IMR-90 (cell line): ENCODE measurements around the gene TTLL11. TPM values are rescaled to one million over a fixed set of nuclear protein-coding genes. Genes with fewer than 3 reads are reported as not detected.

Experiments
- ATAC-seq: fragments of 200-7000 bp; cut with Tn5 transposase; 2 replicates; pipeline ENCODE4 v1.9.1; 2020; ENCODE audit warnings: low read depth, mild to moderate bottlenecking, moderate library complexity
- BruUV-seq: library from RNA; stranded (reverse); fragments of 400-500 nt; replicated peaks from 2 replicates; lab custom pipeline; 2021; lab: Mats Ljungman, UMichigan
- CTCF ChIA-PET: fragments of 300-600 bp; formaldehyde crosslinking; extraction: SDS; loops from one replicate; lab custom pipeline; 2021; ENCODE audit warnings: antibody characterized with exemption; lab: Yijun Ruan, JAX
- POLR2A ChIA-PET: fragments of 300-600 bp; sonication (Branson Sonifier 250); formaldehyde crosslinking; loops from one replicate; lab custom pipeline; 2022; ENCODE audit warnings: antibody characterized with exemption; ENCODE audit not compliant: unreplicated experiment; lab: Charles Lee
- DNase-seq: peaks from one replicate; pipeline ENCODE4 v3.0.0; 2013
- H2AFZ ChIP-seq: replicated peaks from 2 replicates; pipeline ENCODE3; 2013; ENCODE audit warnings: low read length, mild to moderate bottlenecking; ENCODE audit not compliant: poor library complexity
- H2AK5ac ChIP-seq: 2 replicates; pipeline ENCODE4 v1.6.1; 2013; ENCODE audit warnings: low read depth, low read length, inconsistent platforms
- H2AK9ac ChIP-seq: replicated peaks from 2 replicates; pipeline ENCODE3; 2013; ENCODE audit warnings: mild to moderate bottlenecking, low read depth, low read length, moderate library complexity; ENCODE audit not compliant: poor library complexity
- H2BK120ac ChIP-seq: 2 replicates; pipeline ENCODE4 v1.6.1; 2013; ENCODE audit warnings: low read depth, low read length, inconsistent platforms
- H2BK15ac ChIP-seq: 3 replicates; pipeline ENCODE4 v1.6.1; 2013; ENCODE audit warnings: low read depth, low read length, inconsistent platforms
- H2BK20ac ChIP-seq: 2 replicates; pipeline ENCODE4 v1.6.1; 2013; ENCODE audit warnings: low read depth, mild to moderate bottlenecking, inconsistent platforms, low read length, moderate library complexity
- H2BK5ac ChIP-seq: 2 replicates; pipeline ENCODE4 v1.6.1; 2013; ENCODE audit warnings: mild to moderate bottlenecking, low read depth, low read length, inconsistent platforms; ENCODE audit not compliant: poor library complexity, severe bottlenecking
- H3K14ac ChIP-seq: replicated peaks from 2 replicates; pipeline ENCODE4 v1.6.1; 2013; ENCODE audit warnings: low read depth, low read length, inconsistent platforms
- H3K18ac ChIP-seq: 2 replicates; pipeline ENCODE4 v1.6.1; 2013; ENCODE audit warnings: low read depth, low read length, control low read depth
- H3K23ac ChIP-seq: 2 replicates; pipeline ENCODE4 v1.6.1; 2013; ENCODE audit warnings: low read depth, low read length, inconsistent platforms
- H3K27ac ChIP-seq: 2 replicates; pipeline ENCODE4 v1.5.1; 2013; ENCODE audit warnings: mild to moderate bottlenecking, control low read depth, low read length; ENCODE audit not compliant: insufficient read depth
- H3K27me3 ChIP-seq: 2 replicates; pipeline ENCODE4 v1.6.1; 2013; ENCODE audit warnings: low read length; ENCODE audit not compliant: control insufficient read depth, insufficient read depth
- H3K36me3 ChIP-seq: 2 replicates; pipeline ENCODE4 v1.6.1; 2013; ENCODE audit warnings: low read length, mixed read lengths; ENCODE audit not compliant: control insufficient read depth, insufficient read depth
- H3K4ac ChIP-seq: 2 replicates; pipeline ENCODE4 v1.6.1; 2013; ENCODE audit warnings: low read depth, low read length, inconsistent platforms
- H3K4me1 ChIP-seq: 2 replicates; pipeline ENCODE4 v1.6.1; 2013; ENCODE audit warnings: low read length, mixed read lengths; ENCODE audit not compliant: control insufficient read depth, insufficient read depth
- H3K4me2 ChIP-seq: 2 replicates; pipeline ENCODE4 v1.6.1; 2013; ENCODE audit warnings: low read depth, mild to moderate bottlenecking, control low read depth, low read length, moderate library complexity
- H3K4me3 ChIP-seq: 2 replicates; pipeline ENCODE4 v1.5.1; 2013; ENCODE audit warnings: low read depth, mild to moderate bottlenecking, control low read depth, low read length, moderate library complexity; ENCODE audit not compliant: insufficient read depth
- H3K56ac ChIP-seq: 2 replicates; pipeline ENCODE4 v1.6.1; 2013; ENCODE audit warnings: low read length, inconsistent platforms; ENCODE audit not compliant: insufficient read depth; ENCODE audit errors: extremely low read depth
- H3K79me1 ChIP-seq, 2 experiments: 2 replicates each; pipeline ENCODE4 v1.6.1; 2013; ENCODE audit warnings: low read length in 2 of 2, inconsistent platforms in 1 of 2, low read depth in 1 of 2
- H3K9ac ChIP-seq: 2 replicates; pipeline ENCODE4 v1.6.1; 2013; ENCODE audit warnings: low read depth, low read length, control low read depth
- H3K9me1 ChIP-seq: 2 replicates; pipeline ENCODE4 v1.6.1; 2013; ENCODE audit warnings: low read length, inconsistent platforms; ENCODE audit not compliant: insufficient read depth
- H3K9me3 ChIP-seq: 2 replicates; pipeline ENCODE4 v1.6.1; 2013; ENCODE audit warnings: low read length; ENCODE audit not compliant: control insufficient read depth, insufficient read depth
- H4K20me1 ChIP-seq: 2 replicates; pipeline ENCODE4 v1.6.1; 2013; ENCODE audit warnings: low read length, inconsistent platforms; ENCODE audit not compliant: insufficient read depth
- H4K5ac ChIP-seq: 2 replicates; pipeline ENCODE4 v1.6.1; 2013; ENCODE audit warnings: mild to moderate bottlenecking, low read depth, low read length, control low read depth
- H4K8ac ChIP-seq, 2 experiments: 2 replicates each; pipeline ENCODE4 v1.6.1; 2013; ENCODE audit warnings: low read depth in 2 of 2, low read length in 2 of 2, control low read depth in 1 of 2, inconsistent platforms in 1 of 2
- H4K91ac ChIP-seq: 2 replicates; pipeline ENCODE4 v1.6.1; 2013; ENCODE audit warnings: low read depth, low read length, inconsistent platforms; ENCODE audit not compliant: insufficient read depth
- CEBPB ChIP-seq: IDR thresholded peaks from 2 replicates; pipeline ENCODE4 v1.6.1; 2012; ENCODE audit warnings: low read depth, low read length, improper control_type of control experiment
- ELK1 ChIP-seq: fragments of 150-350 bp; IDR thresholded peaks from 2 replicates; pipeline ENCODE4 v1.6.1; 2016; ENCODE audit warnings: low read depth, mild to moderate bottlenecking, low read length, moderate library complexity, borderline replicate concordance
- WGBS, 2 experiments: methylation state at CpG; one replicate each; pipeline versions ENCODE4 v1.1.5 to v1.1.7; 2013; ENCODE audit warnings: missing lambda C conversion rate in 2 of 2; ENCODE audit not compliant: insufficient read length in 1 of 2; ENCODE audit errors: extremely low coverage in 2 of 2; 5-methylcytosine and 5-hydroxymethylcytosine counted together
- dilution Hi-C: fragments of 300-500 bp; cut with HindIII; formaldehyde crosslinking; loops from one replicate; pipeline ENCODE4 v1.14.3; 2018; ENCODE audit warnings: low sequenced_read_pairs; ENCODE audit not compliant: unreplicated experiment
- in situ Hi-C: fragments of 300-500 bp; cut with MboI; formaldehyde crosslinking; loops from 3 replicates; pipeline ENCODE4 v1.14.3; 2019; ENCODE audit warnings: low sequenced_read_pairs, inconsistent platforms, mixed read lengths
- intact Hi-C: fragments of 100-400 bp; cut with micrococcal nuclease; formaldehyde crosslinking; loops from 2 replicates; pipeline ENCODE4 v1.10.0; 2022
- polyA plus RNA-seq, 3 experiments: library from polyadenylated mRNA; depleted of rRNA; stranded (reverse); fragments of >200 nt; gene quantifications; 2 replicates each; pipeline ENCODE4 v1.2.3, GENCODE V29; 2012; ENCODE audit warnings: low replicate concordance in 1 of 3
- total RNA-seq: library from RNA; depleted of rRNA; stranded (reverse); fragments of >200 nt; gene quantifications from 2 replicates; pipeline ENCODE4 v1.2.3, GENCODE V29; 2012

TTLL11 gene
- total and polyA plus RNA-seq, 2 of the 4 experiments (the other 2 are of a cell fraction), result 2.0 to 4.6 TPM

- Histone ChIP-seq H3K4ac (no peak overlapping the region), H2AFZ (no peak overlapping the region), H2BK20ac (no peak overlapping the region), H3K56ac (no peak overlapping the region), H3K9ac (no peak overlapping the region), H3K27me3 (no peaks in the 10 kb centered on the region), H4K20me1 (no peaks in the 10 kb centered on the region), H3K4me3 (no peak overlapping the region), H2BK15ac (no peak overlapping the region), H4K5ac (no peak overlapping the region), H3K9me3 (peaks cover under 1% of the 10 kb centered on the region; the same call in 1 of the 2 replicates), H3K79me1 (no peaks in the 10 kb centered on the region), H3K4me2 (no peak overlapping the region), H3K27ac (no peak overlapping the region), H3K4me1 (peaks cover 16% of the 10 kb centered on the region), H3K23ac (no peak overlapping the region), H3K9me1 (peaks cover 18% of the 10 kb centered on the region), H3K14ac (no peak overlapping the region), H3K36me3 (no peaks in the 10 kb centered on the region), H4K8ac (no peak overlapping the region), H2BK5ac (no peak overlapping the region), H2AK9ac (no peak overlapping the region), H2BK120ac (no peak overlapping the region), H3K18ac (no peak overlapping the region), H2AK5ac (no peak overlapping the region), H4K91ac (no peak overlapping the region)
- no TSS peak for BruUV-seq
- TF ChIP-seq ELK1 (no peak), CEBPB (no peak)
- ATAC-seq (no peak), DNase-seq (no peak)
- ChIA-PET POLR2A (no interaction called here), CTCF (no interaction called here)
- in situ Hi-C loops (no loop called here), dilution Hi-C loops (no loop called here), intact Hi-C loops (no loop called here)
- WGBS, 2 experiments, result no CpG with 5 or more reads among the region's 2 CpGs
These were observed 248.5 kb downstream of the TTLL11 start for GRCh38 chr9:121844562-121844961.
